OCI-LY7 (cell line): ENCODE data around the gene NFIX. TPM values are rescaled to one million over a fixed set of nuclear protein-coding genes. Genes with fewer than 3 reads are reported as not detected.

Source experiments
- BruUV-seq: library from RNA; stranded (reverse); fragments of 400-500 nt; replicated peaks from 2 replicates; lab custom pipeline; 2021; lab: Mats Ljungman, UMichigan
- CTCF ChIA-PET: fragments of 300-600 bp; sonication (Branson Sonifier 250); formaldehyde crosslinking; loops from one replicate; lab custom pipeline; 2022; ENCODE audit warnings: antibody characterized with exemption; ENCODE audit not compliant: unreplicated experiment; lab: Charles Lee
- POLR2A ChIA-PET: fragments of 300-600 bp; sonication (Branson Sonifier 250); formaldehyde crosslinking; loops from one replicate; lab custom pipeline; 2022; ENCODE audit warnings: antibody characterized with exemption; lab: Charles Lee
- DNase-seq: peaks from one replicate; pipeline ENCODE4 v3.0.0-alpha.2; 2015; ENCODE audit warnings: low spot score
- H2AFZ ChIP-seq: fragments of 200-600 bp; sonication (generic), shearing (Covaris generic); 2 replicates; pipeline ENCODE4 v1.6.1; 2014; ENCODE audit warnings: mild to moderate bottlenecking, antibody characterized with exemption, low read length, moderate library complexity
- H3K27ac ChIP-seq: fragments of 200-600 bp; sonication (generic); 2 replicates; pipeline ENCODE4 v1.5.1; 2014; ENCODE audit warnings: mixed run types, low read depth, mild to moderate bottlenecking, moderate library complexity, low read length, inconsistent platforms; ENCODE audit not compliant: poor library complexity, severe bottlenecking
- H3K36me3 ChIP-seq: fragments of 200-600 bp; sonication (generic); 2 replicates; pipeline ENCODE4 v1.6.1; 2014; ENCODE audit warnings: mild to moderate bottlenecking, antibody characterized with exemption, low read length, moderate library complexity, mixed read lengths; ENCODE audit not compliant: insufficient read depth
- H3K4me1 ChIP-seq: fragments of 200-600 bp; sonication (generic); 2 replicates; pipeline ENCODE4 v1.5.1; 2014; ENCODE audit warnings: mild to moderate bottlenecking, low read length; ENCODE audit not compliant: insufficient read depth, poor library complexity, severe bottlenecking
- H3K4me2 ChIP-seq: fragments of 200-600 bp; sonication (generic); 2 replicates; pipeline ENCODE4 v1.6.1; 2014; ENCODE audit warnings: mild to moderate bottlenecking, low read length
- H3K4me3 ChIP-seq: fragments of 200-600 bp; sonication (generic); 2 replicates; pipeline ENCODE4 v1.5.1; 2014; ENCODE audit warnings: mild to moderate bottlenecking, low read depth, low read length; ENCODE audit not compliant: poor library complexity, severe bottlenecking
- H3K79me2 ChIP-seq: fragments of 200-600 bp; sonication (generic); 2 replicates; pipeline ENCODE4 v1.6.1; 2016; ENCODE audit warnings: low read depth, mild to moderate bottlenecking, low read length, moderate library complexity, mixed read lengths; ENCODE audit not compliant: insufficient read depth
- H3K9me2 ChIP-seq: fragments of 200-600 bp; sonication (generic); 2 replicates; pipeline ENCODE4 v1.6.1; 2016; ENCODE audit warnings: mild to moderate bottlenecking, low read length, mixed read lengths; ENCODE audit not compliant: insufficient read depth
- H3K9me3 ChIP-seq: fragments of 200-600 bp; sonication (generic); 2 replicates; pipeline ENCODE4 v1.6.1; 2014; ENCODE audit warnings: mild to moderate bottlenecking, mixed run types, low read length, mixed read lengths
- H4K20me1 ChIP-seq: fragments of 200-600 bp; sonication (generic); 2 replicates; pipeline ENCODE4 v1.6.1; 2014; ENCODE audit warnings: mild to moderate bottlenecking, antibody characterized with exemption, low read length, moderate library complexity, mixed read lengths; ENCODE audit not compliant: insufficient read depth
- EZH2phosphoT487 ChIP-seq: fragments of 200-600 bp; sonication (generic); IDR thresholded peaks from 2 replicates; pipeline ENCODE4 v1.6.1; 2018; ENCODE audit warnings: low read depth, borderline replicate concordance, mild to moderate bottlenecking, mixed run types, antibody characterized with exemption, low read length, moderate library complexity, mixed read lengths
- intact Hi-C: fragments of 100-400 bp; cut with micrococcal nuclease; formaldehyde crosslinking; loops from one replicate; pipeline ENCODE4 v1.10.0; 2022; ENCODE audit not compliant: unreplicated experiment
- total RNA-seq, 2 experiments: library from RNA; depleted of rRNA in 1 of 2; stranded (reverse); fragments of >200 nt in 1 of 2; shearing (Covaris generic) in 1 of 2; gene quantifications; 2 replicates each; pipeline ENCODE4 v1.2.3, GENCODE V29; 2014 to 2022
- TF ChIP-seq, protein P1 (sequence below): fragments of 200-600 bp; sonication (generic); conservative IDR thresholded peaks from 2 replicates; pipeline ENCODE4 v1.5.1; 2014; ENCODE audit warnings: mild to moderate bottlenecking, antibody characterized with exemption, low read length, moderate library complexity, mixed read lengths

NFIX gene
- total RNA-seq, 2 experiments from 2014 or later = 0.16 to 0.72 TPM

DNA sequence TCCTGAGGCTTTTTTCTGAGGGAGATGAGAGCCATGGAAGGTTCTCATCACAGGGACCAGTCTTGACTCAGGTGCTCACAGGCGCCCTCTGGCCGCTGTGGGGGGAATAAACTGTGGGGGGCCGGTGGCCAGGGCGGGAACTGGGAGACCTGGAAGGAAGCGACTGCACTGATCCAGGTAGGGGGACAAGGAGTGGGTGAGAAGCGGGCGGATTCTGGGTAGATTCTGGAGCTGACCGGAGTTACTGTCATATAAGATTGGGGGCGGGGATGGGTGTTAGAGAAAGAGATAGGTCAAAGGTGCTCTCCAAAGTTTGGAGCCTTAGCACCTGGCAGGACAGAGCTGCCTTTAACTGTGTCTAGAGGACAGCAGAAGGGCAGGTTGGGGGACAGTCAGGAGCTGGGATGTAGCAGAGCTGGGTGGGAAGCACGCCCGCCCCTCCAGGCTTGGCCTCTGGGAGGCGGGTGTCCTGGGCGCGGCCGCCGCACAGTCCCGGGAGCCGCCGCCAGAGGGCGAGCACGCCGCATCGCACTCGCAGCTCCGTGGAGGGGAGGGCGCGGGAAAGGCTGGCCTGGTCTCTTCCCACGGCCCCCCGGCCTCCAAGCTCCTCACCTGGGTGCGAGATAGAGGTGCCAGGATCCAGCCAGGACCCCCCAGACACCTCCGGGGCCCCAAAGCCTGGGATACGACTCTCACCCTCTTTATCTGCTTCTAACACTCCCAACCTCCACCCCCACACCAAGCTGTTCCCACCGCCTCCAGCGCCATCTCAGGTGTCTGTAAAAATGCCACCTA, 30.1 kb upstream of the NFIX start:
- no peaks in the 10 kb centered on the region for H3K9me3 ChIP-seq
- H3K4me2 ChIP-seq = peak overlapping the region; percentile 74
- peak overlapping the region; percentile 94 for H2AFZ ChIP-seq
- H3K4me1 ChIP-seq = peaks cover 6% of the 10 kb centered on the region
- H3K9me2 ChIP-seq = no peaks in the 10 kb centered on the region
- intact Hi-C loops = loop anchor here (1.0 kb wide), 1 partner anchor 80 kb away; no protein-coding TSS in a partner anchor
- H3K36me3 ChIP-seq = no peaks in the 10 kb centered on the region
- DNase-seq = peak; percentile 85
- no peaks in the 10 kb centered on the region for H4K20me1 ChIP-seq
- BruUV-seq = no TSS peak
- ChIA-PET POLR2A (interaction anchor here (0.6 to 1.0 kb wide), 4 partner anchors 10 to 75 kb away, joined by 3 to 4 read pairs (median 4); partner anchors contain the start of gene GCDH), CTCF (interaction anchor here (0.5 to 1.9 kb wide), 13 partner anchors 11 to 221 kb away, joined by 3 to 13 read pairs (median 5); partner anchors contain the start of genes FARSA and GCDH)
- H3K4me3 ChIP-seq = peak overlapping the region; percentile 65
- no peak for TF ChIP-seq EZH2phosphoT487
- TF ChIP-seq, protein P1, sequence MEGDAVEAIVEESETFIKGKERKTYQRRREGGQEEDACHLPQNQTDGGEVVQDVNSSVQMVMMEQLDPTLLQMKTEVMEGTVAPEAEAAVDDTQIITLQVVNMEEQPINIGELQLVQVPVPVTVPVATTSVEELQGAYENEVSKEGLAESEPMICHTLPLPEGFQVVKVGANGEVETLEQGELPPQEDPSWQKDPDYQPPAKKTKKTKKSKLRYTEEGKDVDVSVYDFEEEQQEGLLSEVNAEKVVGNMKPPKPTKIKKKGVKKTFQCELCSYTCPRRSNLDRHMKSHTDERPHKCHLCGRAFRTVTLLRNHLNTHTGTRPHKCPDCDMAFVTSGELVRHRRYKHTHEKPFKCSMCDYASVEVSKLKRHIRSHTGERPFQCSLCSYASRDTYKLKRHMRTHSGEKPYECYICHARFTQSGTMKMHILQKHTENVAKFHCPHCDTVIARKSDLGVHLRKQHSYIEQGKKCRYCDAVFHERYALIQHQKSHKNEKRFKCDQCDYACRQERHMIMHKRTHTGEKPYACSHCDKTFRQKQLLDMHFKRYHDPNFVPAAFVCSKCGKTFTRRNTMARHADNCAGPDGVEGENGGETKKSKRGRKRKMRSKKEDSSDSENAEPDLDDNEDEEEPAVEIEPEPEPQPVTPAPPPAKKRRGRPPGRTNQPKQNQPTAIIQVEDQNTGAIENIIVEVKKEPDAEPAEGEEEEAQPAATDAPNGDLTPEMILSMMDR = peak; percentile 95
- peak overlapping the region; percentile 54 for H3K27ac ChIP-seq
- H3K79me2 ChIP-seq = no peaks in the 10 kb centered on the region

DNA sequence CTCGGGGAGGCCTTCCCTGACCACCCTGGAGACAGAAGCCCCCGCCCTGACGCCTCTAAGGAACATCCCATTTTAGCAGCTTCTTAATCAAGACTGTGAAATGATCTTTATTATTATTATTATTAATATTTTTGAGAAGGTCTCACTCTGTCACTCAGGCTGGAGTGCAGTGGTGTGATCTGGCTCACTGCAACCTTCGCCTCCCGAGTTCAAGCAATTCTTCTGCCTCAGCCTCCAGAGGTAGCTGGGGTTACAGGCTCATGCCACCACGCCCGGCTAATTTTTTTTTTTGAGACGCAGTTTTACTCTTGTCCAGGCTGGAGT, 29.5 kb upstream of the NFIX start:
- Histone ChIP-seq H3K27ac (peak overlapping the region; percentile 54), H4K20me1 (no peaks in the 10 kb centered on the region), H2AFZ (peak overlapping the region; percentile 94), H3K4me1 (peaks cover 6% of the 10 kb centered on the region), H3K9me2 (no peaks in the 10 kb centered on the region), H3K9me3 (no peaks in the 10 kb centered on the region), H3K36me3 (no peaks in the 10 kb centered on the region), H3K4me3 (peak overlapping the region; percentile 65), H3K79me2 (no peaks in the 10 kb centered on the region), H3K4me2 (peak overlapping the region; percentile 74)
- ChIA-PET POLR2A (interaction anchor here (0.6 to 1.0 kb wide), 5 partner anchors 11 to 75 kb away, joined by 3 to 5 read pairs (median 4); partner anchors contain the start of genes FARSA and GCDH), CTCF (interaction anchor here (0.5 to 1.9 kb wide), 11 partner anchors 10 to 221 kb away, joined by 3 to 13 read pairs (median 5); partner anchors contain the start of gene FARSA)
- TF ChIP-seq, protein P1 = no peak
- TF ChIP-seq EZH2phosphoT487 = no peak
- intact Hi-C loops = loop anchor here (1.0 kb wide), 1 partner anchor 80 kb away; no protein-coding TSS in a partner anchor
- no peak for DNase-seq
- BruUV-seq = no TSS peak
